ENCODE data around the gene MRTFA.

- TF ChIP-seq ZFX (CRISPR knock-in tag; IDR thresholded peaks at IDR 0.05) = no peak
- no peak for TF ChIP-seq ZBED1 (IDR thresholded peaks at IDR 0.05)
- TF ChIP-seq JUN (IDR thresholded peaks at IDR 0.05; ENCODE audit: borderline replicate concordance, low read depth, low read length) = no peak
- TF ChIP-seq JUN (CRISPR knock-in tag; IDR thresholded peaks at IDR 0.05; ENCODE audit: borderline replicate concordance) = no peak
- no peak for TF ChIP-seq RCOR1 (IDR thresholded peaks at IDR 0.05; ENCODE audit: borderline replicate concordance in 1 of 2, low read depth in 2 of 2, low read length in 2 of 2)
- no peak for TF ChIP-seq RBM39 (optimal IDR thresholded peaks at IDR 0.05; ENCODE audit: low read depth, low read length)
- no peak for TF ChIP-seq KDM4B (IDR thresholded peaks at IDR 0.05; ENCODE audit: borderline replicate concordance in 2 of 2, low read depth in 1 of 2)
- TF ChIP-seq ZNF695 (CRISPR knock-in tag; IDR thresholded peaks at IDR 0.05) = no peak
- TF ChIP-seq PHF8 (IDR thresholded peaks at IDR 0.05; ENCODE audit: borderline replicate concordance, low read length) = no peak
- no peak for TF ChIP-seq ZNF780A (CRISPR knock-in tag; IDR thresholded peaks at IDR 0.05)
- no peak for TF ChIP-seq NFE2L1 (tag; IDR thresholded peaks at IDR 0.05; ENCODE audit: borderline replicate concordance, low read depth)
- TF ChIP-seq CHCHD3 (CRISPR knock-in tag; IDR thresholded peaks at IDR 0.05) = no peak
- TF ChIP-seq ARID3A (IDR thresholded peaks at IDR 0.05; ENCODE audit: borderline replicate concordance, low read depth, low read length) = no peak
Observed at GRCh38 chr22:40531951-40532900, 104.3 kb downstream of the MRTFA start.
